GM12878 (cell line): ENCODE measurements around the gene RAP1A. TPM values are rescaled to one million over a fixed set of nuclear protein-coding genes. Genes with fewer than 3 reads are reported as not detected.

ENCODE experiments used
- ATAC-seq: fragments of 200-7000 bp; cut with Tn5 transposase; 3 replicates; pipeline ENCODE4 v1.9.1; 2020; ENCODE audit warnings: mild to moderate bottlenecking, moderate library complexity
- BruUV-seq: library from RNA; stranded (reverse); fragments of 400-500 nt; replicated peaks from 2 replicates; lab custom pipeline; 2021; lab: Mats Ljungman, UMichigan
- CTCF ChIA-PET: fragments of 300-600 bp; sonication (Branson Sonifier 250); formaldehyde crosslinking; extraction: SDS; loops from one replicate; lab custom pipeline; 2021; ENCODE audit warnings: inconsistent platforms; lab: Yijun Ruan, JAX
- POLR2A ChIA-PET: fragments of 350-600 bp; formaldehyde crosslinking; extraction: SDS; loops from one replicate; lab custom pipeline; 2021; ENCODE audit warnings: inconsistent platforms; lab: Charles Lee
- RAD21 ChIA-PET: fragments of 300-600 bp; sonication (Branson Sonifier 250); formaldehyde crosslinking; loops from one replicate; lab custom pipeline; 2023; ENCODE audit warnings: antibody characterized with exemption; ENCODE audit not compliant: unreplicated experiment; lab: Charles Lee
- SMC1A ChIA-PET: fragments of 300-600 bp; sonication (Branson Sonifier 250); formaldehyde crosslinking; loops from one replicate; lab custom pipeline; 2023; ENCODE audit not compliant: unreplicated experiment, uncharacterized antibody; lab: Charles Lee
- DNase-seq: peaks from one replicate; pipeline ENCODE4 v3.0.0-alpha.2; 2011; ENCODE audit warnings: low read depth, low spot score
- FAIRE-seq: peaks from 3 replicates; lab custom pipeline; 2011; peaks lifted over from hg19 to GRCh38; lab: Jason Lieb, UNC
- H2AFZ ChIP-seq: 2 replicates; pipeline ENCODE4 v1.6.0; 2011; ENCODE audit warnings: low read depth, low read length, control low read depth; ENCODE audit not compliant: control insufficient read depth
- H3K27ac ChIP-seq: 2 replicates; pipeline ENCODE4 v1.5.1; 2011; ENCODE audit warnings: control low read depth; ENCODE audit not compliant: control insufficient read depth, insufficient read depth
- H3K27me3 ChIP-seq, 2 experiments: replicated peaks in 1 of 2; 2 replicates each; pipeline versions ENCODE4 v1.6.0 to v1.6.1; 2011; ENCODE audit warnings: low read length in 1 of 2; ENCODE audit not compliant: control insufficient read depth in 2 of 2, insufficient read depth in 2 of 2
- H3K36me3 ChIP-seq, 2 experiments: 2 replicates each; pipeline ENCODE4 v1.5.1; 2011; ENCODE audit warnings: low read length in 1 of 2; ENCODE audit not compliant: control insufficient read depth in 2 of 2, insufficient read depth in 2 of 2
- H3K4me1 ChIP-seq: 2 replicates; pipeline ENCODE4 v1.6.1; 2011; ENCODE audit warnings: mild to moderate bottlenecking, low read length, moderate library complexity, mixed read lengths; ENCODE audit not compliant: control insufficient read depth, insufficient read depth
- H3K4me2 ChIP-seq: 2 replicates; pipeline ENCODE4 v1.6.0; 2011; ENCODE audit warnings: control low read depth; ENCODE audit not compliant: control insufficient read depth, insufficient read depth
- H3K4me3 ChIP-seq: fragments of 200-600 bp; sonication (generic); 2 replicates; pipeline ENCODE4 v1.5.1; 2016
- H3K79me2 ChIP-seq: 2 replicates; pipeline ENCODE4 v1.6.0; 2011; ENCODE audit warnings: low read length; ENCODE audit not compliant: control insufficient read depth, insufficient read depth
- H3K9ac ChIP-seq: 2 replicates; pipeline ENCODE4 v1.8.0; 2011; ENCODE audit warnings: low read length, control low read depth, mixed read lengths; ENCODE audit not compliant: control insufficient read depth, insufficient read depth
- H3K9me3 ChIP-seq: replicated peaks from 3 replicates; pipeline ENCODE4 v1.5.1; 2011; ENCODE audit warnings: mild to moderate bottlenecking, low read length; ENCODE audit not compliant: control insufficient read depth, insufficient read depth
- H4K20me1 ChIP-seq: 2 replicates; pipeline ENCODE4 v1.6.0; 2011; ENCODE audit not compliant: control insufficient read depth, insufficient read depth
- ATF3 ChIP-seq: IDR thresholded peaks from 2 replicates; pipeline ENCODE4 v1.6.1; 2011; ENCODE audit warnings: low read depth, mild to moderate bottlenecking, low read length, moderate library complexity, borderline replicate concordance; ENCODE audit errors: extremely low read depth
- CBX5 ChIP-seq: sonication (generic); IDR thresholded peaks from 2 replicates; pipeline ENCODE4 v1.6.1; 2016; ENCODE audit warnings: low read depth, moderate library complexity, mild to moderate bottlenecking, inconsistent platforms
- ESRRA ChIP-seq: IDR thresholded peaks from 2 replicates; pipeline ENCODE4 v1.6.1; 2012; ENCODE audit warnings: mild to moderate bottlenecking, low read length, improper control_type of control experiment
- KAT2A ChIP-seq: conservative IDR thresholded peaks from 2 replicates; pipeline ENCODE4 v1.6.1; 2011; ENCODE audit warnings: low read depth, low read length; ENCODE audit not compliant: control insufficient read depth
- KDM1A ChIP-seq: fragments of 200-600 bp; sonication (generic); IDR thresholded peaks from 2 replicates; pipeline ENCODE4 v1.6.1; 2016; ENCODE audit warnings: borderline replicate concordance
- MYB ChIP-seq: fragments of 150-350 bp; IDR thresholded peaks from 2 replicates; pipeline ENCODE4 v1.6.1; 2014; ENCODE audit warnings: mild to moderate bottlenecking, low read depth, low read length, borderline replicate concordance
- NR2C2 ChIP-seq: IDR thresholded peaks from 2 replicates; pipeline ENCODE4 v1.6.1; 2011; ENCODE audit warnings: borderline replicate concordance, low read depth; ENCODE audit not compliant: control insufficient read depth, insufficient read length
- RAD21 ChIP-seq: IDR thresholded peaks from 2 replicates; pipeline ENCODE4 v1.6.1; 2011; ENCODE audit warnings: mild to moderate bottlenecking, low read depth, low read length, moderate library complexity; ENCODE audit not compliant: insufficient read depth
- SREBF1 ChIP-seq: IDR thresholded peaks from 2 replicates; pipeline ENCODE4 v1.6.1; 2012; ENCODE audit warnings: mild to moderate bottlenecking, low read length
- SUPT20H ChIP-seq: IDR thresholded peaks from 2 replicates; pipeline ENCODE4 v1.6.1; 2011; ENCODE audit warnings: low read depth, mild to moderate bottlenecking, low read length, moderate library complexity, borderline replicate concordance; ENCODE audit not compliant: control insufficient read depth
- TCF12 ChIP-seq: IDR thresholded peaks from 2 replicates; pipeline ENCODE4 v1.6.1; 2011; ENCODE audit warnings: low read depth, mild to moderate bottlenecking, low read length
- TCF3 ChIP-seq: IDR thresholded peaks from 2 replicates; pipeline ENCODE4 v1.6.1; 2012; ENCODE audit warnings: low read depth, mild to moderate bottlenecking, low read length, borderline replicate concordance; ENCODE audit not compliant: insufficient read depth
- YY1 ChIP-seq: IDR thresholded peaks from 2 replicates; pipeline ENCODE4 v1.6.1; 2011; ENCODE audit warnings: low read depth, mild to moderate bottlenecking, low read length
- ZNF24 ChIP-seq: fragments of 450-650 bp; IDR thresholded peaks from 2 replicates; pipeline ENCODE4 v1.6.1; 2017; ENCODE audit warnings: antibody characterized with exemption, mild to moderate bottlenecking
- WGBS: methylation state at CpG from one replicate; pipeline ENCODE4 v1.1.6; 2016; ENCODE audit warnings: low lambda C conversion rate; ENCODE audit not compliant: insufficient replicate concordance, insufficient coverage; ENCODE audit errors: missing lambda C conversion rate; 5-methylcytosine and 5-hydroxymethylcytosine counted together
- in situ Hi-C: fragments of 300-500 bp; cut with MboI; formaldehyde crosslinking; loops from 9 replicates; pipeline ENCODE4 v1.14.3; 2018; ENCODE audit warnings: mixed read lengths
- intact Hi-C: fragments of 100-400 bp; cut with micrococcal nuclease; formaldehyde crosslinking; loops from one replicate; pipeline ENCODE4 v1.14.2; 2022; ENCODE audit not compliant: unreplicated experiment
- polyA plus RNA-seq, 11 experiments: library from polyadenylated mRNA; depleted of rRNA in 4 of 11; unstranded in 6 of 11; stranded (reverse) in 5 of 11; fragments of >200 nt; fragmentation: Nextera tagmentation in 4 of 11; fragmentation: Illumina TruSeq in 1 of 11; extraction: Ambion mirVana in 4 of 11; extraction: Trizol in 1 of 11; gene quantifications; 1 replicate in 1 of 11; 2 replicates in 10 of 11; pipeline versions ENCODE4 v1.2.1 to v1.2.3, GENCODE V29; 2011 to 2016; ENCODE audit warnings: inconsistent platforms in 2 of 11, missing spikeins in 2 of 11, low read depth in 1 of 11
- total RNA-seq, 4 experiments: library from RNA; depleted of rRNA in 3 of 4; stranded (reverse); fragments of >200 nt in 3 of 4; fragmentation: Illumina TruSeq in 1 of 4; extraction: Trizol in 1 of 4; gene quantifications; 2 replicates each; pipeline versions ENCODE4 v1.2.1 to v1.2.3, GENCODE V29; 2013 to 2021
- TF ChIP-seq, protein P1 (sequence below): IDR thresholded peaks from 2 replicates; pipeline ENCODE4 v1.6.1; 2011; ENCODE audit warnings: mild to moderate bottlenecking, low read depth, low read length, moderate library complexity; ENCODE audit not compliant: insufficient replicate concordance

RAP1A gene
- total and polyA plus RNA-seq, 10 of the 15 experiments (the other 5 are each of a cell fraction or from before 2014, with no cell fraction given) = 38.4 to 213 (median 86.0) TPM

GRCh38 chr1:111727056-111727455 lies 107.5 kb downstream of the RAP1A start:
- H3K4me2 ChIP-seq = no peak overlapping the region
- H3K9me3 ChIP-seq = no peaks in the 10 kb centered on the region
- DNase-seq = no peak
- no peaks in the 10 kb centered on the region; the same call in 1 of the 2 replicates for H4K20me1 ChIP-seq
- H3K27me3 ChIP-seq = no peaks in the 10 kb centered on the region
- H3K27ac ChIP-seq = no peak overlapping the region
- H3K36me3 ChIP-seq = no peaks in the 10 kb centered on the region
- no peak overlapping the region for H3K4me3 ChIP-seq
- H2AFZ ChIP-seq = no peak overlapping the region
- ChIA-PET RAD21 (no interaction called here), CTCF (interaction anchor here (1.1 to 2.3 kb wide), 3 partner anchors 12 to 42 kb away, joined by 5 to 9 read pairs (median 6); partner anchors contain the start of gene INKA2), POLR2A (interaction anchor here (1.0 kb wide), 1 partner anchor 13 kb away, joined by 3 read pairs; the partner anchor contains the start of gene INKA2), SMC1A (no interaction called here)
- TF ChIP-seq TCF3 (no peak), YY1 (no peak), TCF12 (no peak), SREBF1 (no peak)
- H3K4me1 ChIP-seq = no peaks in the 10 kb centered on the region
- H3K9ac ChIP-seq = no peak overlapping the region
- in situ Hi-C loops = no loop called here
- BruUV-seq = no TSS peak
- 86% methylated on average over 18 of the region's 18 CpGs for WGBS
- ATAC-seq = no peak
- no peaks in the 10 kb centered on the region for H3K79me2 ChIP-seq
- intact Hi-C loops = no loop called here
- no peak for FAIRE-seq

GRCh38 chr1:111729271-111729921 lies 109.8 kb downstream of the RAP1A start:
- 62% methylated on average over 8 of the region's 8 CpGs for WGBS
- RAD21 ChIA-PET = interaction anchor here (1.7 kb wide), 1 partner anchor 222 kb away, joined by 5 read pairs; no protein-coding TSS in a partner anchor
- Histone ChIP-seq H3K9ac (no peak overlapping the region), H3K27me3 (no peaks in the 10 kb centered on the region)
- TF ChIP-seq, protein P1, sequence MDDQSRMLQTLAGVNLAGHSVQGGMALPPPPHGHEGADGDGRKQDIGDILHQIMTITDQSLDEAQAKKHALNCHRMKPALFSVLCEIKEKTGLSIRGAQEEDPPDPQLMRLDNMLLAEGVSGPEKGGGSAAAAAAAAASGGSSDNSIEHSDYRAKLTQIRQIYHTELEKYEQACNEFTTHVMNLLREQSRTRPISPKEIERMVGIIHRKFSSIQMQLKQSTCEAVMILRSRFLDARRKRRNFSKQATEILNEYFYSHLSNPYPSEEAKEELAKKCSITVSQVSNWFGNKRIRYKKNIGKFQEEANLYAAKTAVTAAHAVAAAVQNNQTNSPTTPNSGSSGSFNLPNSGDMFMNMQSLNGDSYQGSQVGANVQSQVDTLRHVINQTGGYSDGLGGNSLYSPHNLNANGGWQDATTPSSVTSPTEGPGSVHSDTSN = no peak
- TF ChIP-seq KDM1A (no peak), KAT2A (no peak), RAD21 (no peak), ATF3 (no peak), ZNF24 (no peak), SUPT20H (no peak), CBX5 (no peak), NR2C2 (no peak), MYB (no peak), ESRRA (no peak)
- TF ChIP-seq, all 136 proteins: peak for 0
- Histone ChIP-seq H3K4me2 (no peak overlapping the region), H3K36me3 (no peaks in the 10 kb centered on the region), H3K4me3 (no peak overlapping the region), H3K79me2 (no peaks in the 10 kb centered on the region), H4K20me1 (no peaks in the 10 kb centered on the region; the same call in 1 of the 2 replicates), H3K9me3 (no peaks in the 10 kb centered on the region), H3K4me1 (no peaks in the 10 kb centered on the region), H3K27ac (no peak overlapping the region), H2AFZ (no peak overlapping the region)
- SMC1A ChIA-PET = interaction anchor here (1.2 kb wide), 1 partner anchor 13 kb away, joined by 4 read pairs; no protein-coding TSS in a partner anchor
- BruUV-seq = no TSS peak
- CTCF ChIA-PET = interaction anchor here (0.8 to 2.1 kb wide), 3 partner anchors 8 to 13 kb away, joined by 3 to 9 read pairs (median 6); partner anchors contain the start of gene INKA2
- FAIRE-seq (no peak), ATAC-seq (no peak), DNase-seq (no peak)
- intact Hi-C loops (no loop called here), in situ Hi-C loops (no loop called here)
- POLR2A ChIA-PET = no interaction called here
